Measurements from ENCODE around the gene KCNAB2.
"Not testable (repeated sequence)": the region's sequence is repeated elsewhere in the genome, so short reads cannot be mapped to it uniquely, and the experiment has no call there.

The KCNAB2 gene

GRCh38 chr1:6011161-6011945 lies 34.3 kb upstream of the KCNAB2 start:
- DNase-seq = no peak

GRCh38 chr1:6011946-6012258 lies 33.8 kb upstream of the KCNAB2 start:
- no peak for DNase-seq

DNA sequence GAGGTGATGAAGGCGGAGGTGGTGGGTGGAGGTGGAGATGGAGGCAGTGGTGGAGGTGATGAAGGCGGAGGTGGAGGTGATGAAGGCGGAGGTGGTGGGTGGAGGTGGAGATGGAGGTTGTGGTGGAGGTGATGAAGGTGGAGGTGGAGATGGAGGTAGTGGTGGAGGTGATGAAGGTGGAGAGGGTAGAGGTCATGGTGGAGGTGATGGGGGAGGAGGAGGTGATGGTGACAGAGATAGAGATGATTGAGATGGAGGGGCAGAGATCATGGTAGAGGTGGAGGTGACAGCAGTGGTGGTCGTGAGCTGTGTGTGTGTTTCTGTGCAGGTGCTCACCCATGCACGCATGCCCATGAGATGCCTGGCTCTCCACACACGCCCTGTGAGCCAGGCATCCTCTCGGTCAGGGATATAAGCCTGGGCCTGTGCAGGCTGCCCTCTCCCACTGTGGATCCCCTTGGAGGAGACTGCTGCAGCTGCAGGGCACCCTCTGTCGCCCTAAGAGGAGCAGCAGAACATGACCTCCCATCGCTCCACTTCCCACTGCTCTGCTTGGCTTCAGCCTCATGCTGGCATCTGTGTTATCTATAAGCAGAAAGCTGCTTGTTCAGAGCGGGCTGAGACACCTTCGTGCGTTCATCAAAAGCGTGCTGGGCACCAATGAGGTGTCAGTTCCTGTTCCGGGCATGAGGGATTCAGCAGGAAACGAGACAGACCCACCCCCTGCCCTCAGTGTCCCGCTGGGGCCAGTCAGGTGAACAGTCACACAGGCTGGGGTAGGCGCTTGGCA lies 33.0 kb upstream of the KCNAB2 start:
- DNase-seq = no peak

DNA sequence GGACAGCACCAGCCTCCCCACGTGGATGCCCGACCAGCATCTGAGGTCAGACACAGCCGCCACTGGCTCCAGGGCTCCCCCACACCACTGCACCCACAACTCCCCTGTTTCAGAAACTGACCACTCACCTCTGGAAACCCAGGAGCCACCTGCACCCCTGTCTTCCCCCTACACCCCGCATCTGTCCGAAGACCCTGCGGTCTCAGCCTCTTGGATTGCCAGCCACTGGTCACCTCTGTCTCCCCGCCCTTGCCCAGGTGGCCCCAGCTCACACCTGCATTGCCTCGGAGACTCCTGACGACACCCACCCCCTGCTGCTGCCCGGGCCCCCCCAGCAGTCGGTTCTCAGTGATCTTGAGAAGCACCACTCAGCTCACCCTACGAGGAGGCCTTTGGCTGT lies 32.2 kb upstream of the KCNAB2 start:
- no peak for DNase-seq

DNA sequence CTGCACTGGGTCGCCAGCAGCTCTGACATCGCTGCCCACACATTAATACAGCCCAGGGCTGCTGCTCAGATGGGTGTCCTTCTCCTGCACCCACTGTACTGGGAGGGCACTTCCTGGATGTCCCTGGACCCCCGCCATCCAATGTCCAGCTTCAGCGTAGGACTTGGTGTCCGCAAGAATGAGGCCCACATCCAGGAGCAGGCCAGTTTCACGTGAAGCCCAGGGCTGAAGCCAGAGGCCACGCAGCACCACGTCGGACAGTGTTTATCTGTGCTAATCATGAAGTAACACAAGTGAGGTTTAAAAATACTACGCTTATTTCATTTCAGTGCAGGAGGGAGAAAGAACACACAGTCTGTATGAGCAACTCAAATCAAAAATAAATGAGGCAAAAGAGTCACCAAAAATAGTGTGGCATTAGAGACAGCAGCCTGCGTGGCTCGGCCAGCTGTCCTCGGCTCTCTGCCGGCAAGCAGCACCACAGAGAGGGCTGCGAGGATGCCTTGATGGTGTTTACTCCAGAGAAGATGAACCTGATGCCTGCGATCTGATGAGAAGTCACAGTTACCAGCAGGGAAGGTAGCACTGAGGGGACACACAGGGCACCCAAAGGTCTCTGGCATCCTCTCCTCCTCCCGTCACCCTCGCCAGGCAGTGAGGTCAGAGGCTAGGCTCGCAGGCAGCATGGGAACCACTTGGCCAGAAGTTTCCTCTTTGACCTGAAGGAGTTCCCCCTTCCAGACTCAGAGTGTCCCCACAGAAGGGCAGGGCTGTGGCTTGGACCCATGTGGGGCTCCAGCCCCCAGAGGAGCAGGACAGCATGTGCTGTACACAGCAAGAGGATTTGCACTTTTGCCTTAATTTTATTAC lies 31.3 kb upstream of the KCNAB2 start:
- DNase-seq = no peak

DNA sequence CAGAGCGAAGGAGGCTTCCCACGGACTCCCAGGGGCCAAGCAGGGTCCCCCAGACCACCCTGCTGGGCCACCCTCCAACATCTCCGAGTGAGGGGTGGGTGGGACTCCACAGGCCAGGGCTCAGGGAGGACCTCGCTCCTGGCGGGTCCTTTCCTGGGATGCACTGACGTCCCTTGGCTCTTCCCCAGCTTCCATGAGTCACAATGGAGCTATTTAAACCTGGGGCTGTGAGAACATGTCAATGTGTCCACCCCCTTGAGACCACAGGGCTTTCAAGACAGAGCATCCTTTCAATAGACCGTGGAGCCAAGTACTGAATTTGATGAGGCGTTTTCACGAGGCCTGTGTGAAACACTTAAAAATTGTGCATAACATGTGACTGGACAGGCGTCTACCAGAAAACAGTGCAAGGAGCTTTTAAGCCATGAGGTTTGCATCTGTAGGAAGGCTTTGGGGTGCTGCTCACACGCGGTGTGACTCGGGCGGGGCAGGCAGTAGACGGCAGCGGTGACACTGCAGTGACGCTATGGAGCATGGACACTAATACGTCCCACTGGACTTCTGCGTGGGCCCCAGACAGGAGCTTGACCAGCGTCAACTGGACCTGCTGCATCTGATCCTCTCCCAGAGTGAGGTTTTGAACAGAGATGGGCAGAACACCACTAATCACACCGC lies 29.4 kb upstream of the KCNAB2 start:
- DNase-seq = no peak

- DNase-seq = not testable (repeated sequence)
Observed at GRCh38 chr1:6017654-6018053, 28.0 kb upstream of the KCNAB2 start.

DNA sequence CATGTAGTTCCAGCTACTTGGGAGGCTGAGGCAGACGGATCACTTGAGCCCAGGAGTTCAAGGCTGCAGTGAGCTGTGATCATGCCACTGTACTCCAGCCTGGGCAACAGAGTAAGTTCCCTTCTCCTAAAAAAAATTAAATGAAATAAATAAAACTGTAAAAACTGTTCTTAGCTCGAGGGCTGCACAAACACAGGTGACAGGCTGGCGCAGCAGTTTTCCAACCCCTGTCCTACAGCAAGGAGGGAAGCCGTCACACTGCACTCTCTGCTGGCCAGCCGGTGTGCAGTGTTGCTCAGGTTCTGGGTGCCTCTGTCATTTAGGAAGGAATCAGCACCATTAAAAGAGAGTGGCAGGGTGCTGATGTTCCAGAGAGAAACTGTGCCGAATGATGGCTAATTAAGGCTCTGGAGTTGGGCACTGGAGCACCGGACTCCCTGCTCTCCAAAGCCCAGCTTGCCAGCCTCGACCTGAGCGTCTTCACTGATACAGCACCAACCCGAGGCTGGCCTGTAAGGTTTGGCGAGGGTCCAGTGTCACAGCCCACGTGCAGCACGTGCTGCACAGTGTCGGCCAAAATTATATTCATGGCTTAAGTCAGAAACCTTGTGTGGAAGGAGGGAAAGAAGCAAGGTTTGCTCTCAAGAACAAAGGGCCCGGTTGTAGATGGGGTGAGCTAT lies 26.4 kb upstream of the KCNAB2 start:
- DNase-seq = no peak

DNA sequence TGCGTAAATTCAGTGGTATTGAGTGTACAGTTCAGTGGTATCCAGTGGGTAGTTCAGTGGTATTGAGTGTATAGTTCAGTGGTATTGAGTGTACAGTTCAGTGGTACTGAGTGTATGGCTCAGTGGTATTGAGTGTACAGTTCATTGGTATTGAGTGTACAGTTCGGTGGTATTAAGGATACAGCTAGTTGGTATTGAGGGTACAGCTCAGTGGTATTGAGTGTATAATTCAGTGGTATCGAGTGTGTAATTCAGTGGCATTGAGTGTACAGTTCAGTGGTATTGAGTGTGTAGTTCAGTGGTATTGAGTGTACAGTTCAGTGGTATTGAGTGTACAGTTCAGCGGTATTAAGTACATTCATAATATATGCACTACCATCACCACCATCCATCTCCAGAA lies 23.5 kb upstream of the KCNAB2 start:
- no peak for DNase-seq

GRCh38 chr1:6023346-6023745 lies 22.3 kb upstream of the KCNAB2 start:
- DNase-seq = no peak

- DNase-seq = no peak
Observed at GRCh38 chr1:6024376-6024775, 21.3 kb upstream of the KCNAB2 start.

GRCh38 chr1:6025269-6026094 lies 20.2 kb upstream of the KCNAB2 start:
- peak; percentile 73 for DNase-seq

- DNase-seq = peak; percentile 98
Observed at GRCh38 chr1:6026095-6026809, 19.4 kb upstream of the KCNAB2 start.

DNA sequence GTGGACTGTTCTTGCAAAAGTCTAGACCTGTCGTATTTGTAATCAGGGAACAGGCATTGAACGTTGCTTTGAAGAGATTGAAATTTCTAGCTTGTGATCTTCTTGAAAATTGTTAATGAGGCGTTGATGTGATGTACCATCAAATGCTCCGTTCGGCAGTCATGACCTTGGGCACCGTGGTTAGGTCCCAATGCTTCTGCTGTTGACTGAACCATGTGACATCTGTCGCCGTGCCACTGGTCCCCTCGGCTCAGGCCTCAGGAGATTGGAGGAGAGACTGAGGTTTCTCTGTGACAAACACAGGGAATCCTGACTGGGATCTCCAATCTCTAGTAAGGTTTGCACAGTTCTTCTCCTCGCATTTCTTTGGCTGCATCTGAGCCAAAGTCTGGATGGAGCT lies 18.1 kb upstream of the KCNAB2 start:
- no peak for DNase-seq

- DNase-seq = peak; percentile 84
Observed at GRCh38 chr1:6028042-6028850, 17.4 kb upstream of the KCNAB2 start.

DNA sequence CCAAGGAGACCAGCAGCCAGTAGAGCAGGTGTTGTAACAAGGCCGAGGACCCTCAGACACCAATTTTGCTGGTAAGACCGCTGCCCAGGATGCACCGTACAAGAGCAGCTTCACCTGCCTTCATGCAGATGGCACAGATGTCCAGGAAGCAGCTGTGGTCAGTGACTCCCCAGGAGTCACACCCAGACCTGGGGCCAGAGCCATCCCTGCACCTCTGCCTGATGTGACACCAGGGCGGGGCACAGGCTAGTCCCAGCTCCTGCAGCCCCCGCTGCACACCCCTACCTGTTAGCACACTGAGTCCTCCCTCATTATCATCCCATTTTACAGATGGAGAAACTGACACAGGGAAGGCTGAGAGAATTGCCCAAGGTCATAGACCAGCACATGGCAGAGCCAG lies 16.3 kb upstream of the KCNAB2 start:
- DNase-seq = no peak

DNA sequence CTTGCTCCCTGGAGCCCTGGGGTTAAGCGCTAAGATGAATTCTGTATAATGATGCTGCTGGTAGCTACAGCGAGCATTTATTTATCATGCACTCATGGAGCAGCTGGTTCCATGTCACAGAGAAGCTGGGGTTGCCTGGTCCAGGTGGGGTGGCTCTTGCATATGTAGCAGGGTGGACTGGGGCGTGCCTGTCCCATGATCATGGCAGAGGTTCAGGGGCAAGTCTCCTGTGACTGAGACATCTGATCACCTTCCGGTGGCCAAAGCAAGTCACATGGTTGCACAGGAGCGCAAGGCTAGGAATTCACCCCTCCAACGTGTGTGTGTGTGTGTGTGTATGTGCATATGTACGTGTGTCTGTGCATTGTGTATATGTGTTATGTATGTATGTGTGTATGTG lies 15.6 kb upstream of the KCNAB2 start:
- DNase-seq = no peak

DNA sequence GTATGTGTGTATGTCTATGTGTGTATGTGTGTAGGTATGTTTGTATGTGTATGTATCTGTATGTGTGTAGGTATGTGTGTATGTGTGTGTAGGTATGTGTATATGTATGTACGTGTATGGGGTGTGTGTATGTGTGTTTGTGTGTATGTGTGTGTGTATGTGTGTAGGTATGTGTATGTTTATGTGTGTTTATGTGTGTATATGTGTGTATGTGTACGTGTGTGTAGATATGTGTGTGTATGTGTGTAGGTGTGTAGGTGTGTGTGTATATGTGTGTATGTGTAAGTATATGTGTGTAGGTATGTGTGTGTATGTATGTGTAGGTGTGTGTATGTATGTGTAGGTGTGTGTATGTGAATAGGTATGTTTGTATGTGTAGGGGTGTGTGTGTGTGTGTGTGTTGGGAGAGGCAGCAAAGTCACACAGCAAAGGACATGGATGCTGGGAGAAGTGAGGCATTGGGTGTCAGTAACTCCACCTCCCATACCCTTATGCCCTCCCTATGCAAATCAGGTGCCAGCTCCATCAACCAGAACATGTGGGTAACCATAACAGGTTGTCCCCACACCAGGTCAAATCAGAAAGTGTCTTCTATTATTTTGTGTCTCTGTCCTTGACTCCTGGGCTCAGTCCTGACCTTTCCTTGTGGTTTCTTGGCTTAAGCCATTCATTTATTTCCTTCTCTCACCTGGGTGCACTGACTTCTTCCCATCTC lies 15.0 kb upstream of the KCNAB2 start:
- no peak for DNase-seq

- DNase-seq = no peak
Observed at GRCh38 chr1:6033124-6033523, 12.6 kb upstream of the KCNAB2 start.

Data from activated effector memory CD4-positive, alpha-beta T cell treated with anti-CD3 and anti-CD28 coated beads, Interleukin-2, amount 50 U/mL, for 16 hours (primary cell).